Measurements from ENCODE around the gene ST3GAL4.

- TF ChIP-seq POLR2A (IDR thresholded peaks at IDR 0.05) (no peak), CTCF (IDR thresholded peaks at IDR 0.05) (no peak)
Measured at GRCh38 chr11:126370016-126370415, 14.5 kb downstream of the ST3GAL4 start.

Data from testis (tissue), 2 donors.